NT2/D1 (cell line): ENCODE data around the gene RBMS3.

Experiments used
- SUZ12 ChIP-seq: IDR thresholded peaks from 2 replicates; pipeline ENCODE4 v1.6.1; 2011; ENCODE audit not compliant: insufficient read length, insufficient read depth; ENCODE audit errors: extremely low read depth
- YY1 ChIP-seq: IDR thresholded peaks from 2 replicates; pipeline ENCODE4 v1.6.1; 2011; ENCODE audit not compliant: insufficient read length, insufficient read depth
- ZNF274 ChIP-seq: IDR thresholded peaks from 2 replicates; pipeline ENCODE4 v1.6.1; 2011; ENCODE audit warnings: mild to moderate bottlenecking, low read depth, low read length

DNA sequence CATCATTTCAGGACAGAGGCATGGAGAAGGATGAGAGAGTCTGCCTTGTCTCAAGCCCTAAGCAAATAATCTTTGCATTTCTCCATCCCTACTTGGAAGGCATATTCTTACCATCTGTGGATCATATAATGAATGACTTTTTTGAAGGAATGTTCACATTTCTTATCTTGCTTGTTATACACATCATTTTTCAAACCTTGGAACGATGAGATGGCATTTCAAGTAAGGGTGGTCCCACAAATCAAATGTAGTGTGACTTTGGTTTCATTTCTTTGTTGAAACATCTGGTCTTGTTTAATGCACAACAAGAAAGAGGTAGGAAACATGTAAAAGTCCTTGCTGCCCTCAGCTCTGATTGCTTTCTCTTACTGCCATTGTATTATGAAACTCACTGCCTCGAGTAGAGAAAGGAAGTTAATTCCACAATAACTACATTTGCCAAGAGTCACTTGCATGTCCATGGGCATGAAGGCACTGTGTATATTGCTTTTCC lies 32.1 kb downstream of the RBMS3 start:
- TF ChIP-seq SUZ12 (no peak), ZNF274 (no peak), YY1 (no peak)
